ENCODE results near the gene CHMP1B.

Gene CHMP1B

GRCh38 chr18:11845654-11846053 lies 5.6 kb upstream of the CHMP1B start:
- no peak for DNase-seq

GRCh38 chr18:11847811-11848210 lies 3.4 kb upstream of the CHMP1B start:
- peaks cover 16% of the 10 kb centered on the region for H3K79me2 ChIP-seq (ENCODE audit: low read length)
- no peak overlapping the region for H3K9ac ChIP-seq (ENCODE audit: low read length)
- H3F3A ChIP-seq (ENCODE audit: insufficient read depth, low read length), result peaks cover 9% of the 10 kb centered on the region
- TF ChIP-seq, protein P1, sequence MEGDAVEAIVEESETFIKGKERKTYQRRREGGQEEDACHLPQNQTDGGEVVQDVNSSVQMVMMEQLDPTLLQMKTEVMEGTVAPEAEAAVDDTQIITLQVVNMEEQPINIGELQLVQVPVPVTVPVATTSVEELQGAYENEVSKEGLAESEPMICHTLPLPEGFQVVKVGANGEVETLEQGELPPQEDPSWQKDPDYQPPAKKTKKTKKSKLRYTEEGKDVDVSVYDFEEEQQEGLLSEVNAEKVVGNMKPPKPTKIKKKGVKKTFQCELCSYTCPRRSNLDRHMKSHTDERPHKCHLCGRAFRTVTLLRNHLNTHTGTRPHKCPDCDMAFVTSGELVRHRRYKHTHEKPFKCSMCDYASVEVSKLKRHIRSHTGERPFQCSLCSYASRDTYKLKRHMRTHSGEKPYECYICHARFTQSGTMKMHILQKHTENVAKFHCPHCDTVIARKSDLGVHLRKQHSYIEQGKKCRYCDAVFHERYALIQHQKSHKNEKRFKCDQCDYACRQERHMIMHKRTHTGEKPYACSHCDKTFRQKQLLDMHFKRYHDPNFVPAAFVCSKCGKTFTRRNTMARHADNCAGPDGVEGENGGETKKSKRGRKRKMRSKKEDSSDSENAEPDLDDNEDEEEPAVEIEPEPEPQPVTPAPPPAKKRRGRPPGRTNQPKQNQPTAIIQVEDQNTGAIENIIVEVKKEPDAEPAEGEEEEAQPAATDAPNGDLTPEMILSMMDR (IDR thresholded peaks at IDR 0.05; ENCODE audit: low read length), result no peak
- TF ChIP-seq EZH2phosphoT487 (IDR thresholded peaks at IDR 0.05; ENCODE audit: low read length), result no peak
- no peak for TF ChIP-seq EZH2 (optimal IDR thresholded peaks at IDR 0.05; ENCODE audit: low read depth, low read length)
- no peaks in the 10 kb centered on the region for H4K20me1 ChIP-seq (ENCODE audit: insufficient read depth, low read length)
- no peaks in the 10 kb centered on the region for H3K9me3 ChIP-seq (replicated peaks; ENCODE audit: insufficient read depth, low read length)
- H3K27me3 ChIP-seq (replicated peaks; ENCODE audit: insufficient read depth, low read length), result no peaks in the 10 kb centered on the region
- H3K4me3 ChIP-seq (ENCODE audit: low read length), result no peak overlapping the region
- H3K36me3 ChIP-seq (replicated peaks; ENCODE audit: insufficient read depth, low read length), result no peaks in the 10 kb centered on the region
- H3K9me2 ChIP-seq (replicated peaks; ENCODE audit: insufficient read depth, low read length), result no peaks in the 10 kb centered on the region
- no peak overlapping the region for H2AFZ ChIP-seq (ENCODE audit: low read length)
- no peak overlapping the region for H3K27ac ChIP-seq (ENCODE audit: low read length)
- no peak overlapping the region for H3K4me2 ChIP-seq (ENCODE audit: low read depth, low read length)
- H3K4me1 ChIP-seq (ENCODE audit: low read length), result peaks cover 5% of the 10 kb centered on the region
- DNase-seq, result no peak

More at GRCh38 chr18:11845654-11846053, 5.6 kb upstream of the CHMP1B start:
- H3F3A ChIP-seq (ENCODE audit: insufficient read depth, low read length), result peaks cover 6% of the 10 kb centered on the region
- no peaks in the 10 kb centered on the region for H3K27me3 ChIP-seq (replicated peaks; ENCODE audit: insufficient read depth, low read length)
- no peaks in the 10 kb centered on the region for H3K79me2 ChIP-seq (ENCODE audit: low read length)
- H2AFZ ChIP-seq (ENCODE audit: low read length), result no peak overlapping the region
- H3K4me3 ChIP-seq (ENCODE audit: low read length), result no peak overlapping the region
- H3K9me3 ChIP-seq (replicated peaks; ENCODE audit: insufficient read depth, low read length), result no peaks in the 10 kb centered on the region
- H3K9ac ChIP-seq (ENCODE audit: low read length), result no peak overlapping the region
- peaks cover 4% of the 10 kb centered on the region; the same call in 1 of the 2 replicates for H3K4me1 ChIP-seq (ENCODE audit: low read length)
- no peak overlapping the region for H3K4me2 ChIP-seq (ENCODE audit: low read depth, low read length)
- H3K36me3 ChIP-seq (replicated peaks; ENCODE audit: insufficient read depth, low read length), result no peaks in the 10 kb centered on the region
- H3K9me2 ChIP-seq (replicated peaks; ENCODE audit: insufficient read depth, low read length), result no peaks in the 10 kb centered on the region
- no peak overlapping the region for H3K27ac ChIP-seq (ENCODE audit: low read length)
- TF ChIP-seq, protein P1 (IDR thresholded peaks at IDR 0.05; ENCODE audit: low read length), result no peak
- TF ChIP-seq EZH2phosphoT487 (IDR thresholded peaks at IDR 0.05; ENCODE audit: low read length), result no peak
- TF ChIP-seq EZH2 (optimal IDR thresholded peaks at IDR 0.05; ENCODE audit: low read depth, low read length), result no peak
- H4K20me1 ChIP-seq (ENCODE audit: insufficient read depth, low read length), result no peaks in the 10 kb centered on the region

DNA sequence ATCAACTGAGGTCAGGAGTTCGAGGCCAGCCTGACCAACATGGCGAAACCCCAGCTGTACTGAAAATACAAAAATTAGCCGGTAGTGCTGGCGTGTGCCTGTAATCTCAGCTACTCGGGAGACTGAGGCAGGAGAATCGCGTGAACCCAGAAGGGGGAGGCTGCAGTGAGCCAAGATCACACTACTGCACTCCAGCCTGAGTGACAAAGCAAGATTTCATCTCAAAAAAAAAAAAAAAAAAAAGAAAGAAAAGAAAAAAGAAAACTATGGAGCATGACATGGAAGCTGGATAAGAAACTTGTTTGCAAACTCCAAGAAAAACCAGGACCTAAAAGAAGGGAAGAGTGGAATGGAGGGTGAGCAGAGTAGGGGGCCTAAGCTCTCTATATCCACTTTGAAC lies 1.9 kb upstream of the CHMP1B start:
- no peak for DNase-seq
- H3K4me3 ChIP-seq (ENCODE audit: low read length), result no peak overlapping the region
- no peak overlapping the region; the same call in 1 of the 2 replicates for H3K9ac ChIP-seq (ENCODE audit: low read length)
- H3K36me3 ChIP-seq (replicated peaks; ENCODE audit: insufficient read depth, low read length), result no peaks in the 10 kb centered on the region
- no peaks in the 10 kb centered on the region for H3K9me3 ChIP-seq (replicated peaks; ENCODE audit: insufficient read depth, low read length)
- no peak overlapping the region; the same call in 1 of the 2 replicates for H3K4me2 ChIP-seq (ENCODE audit: low read depth, low read length)
- peaks cover 24% of the 10 kb centered on the region for H3K79me2 ChIP-seq (ENCODE audit: low read length)
- TF ChIP-seq, protein P1 (IDR thresholded peaks at IDR 0.05; ENCODE audit: low read length), result no peak
- TF ChIP-seq EZH2phosphoT487 (IDR thresholded peaks at IDR 0.05; ENCODE audit: low read length) (no peak), EZH2 (optimal IDR thresholded peaks at IDR 0.05; ENCODE audit: low read depth, low read length) (no peak)
- H3K27ac ChIP-seq (ENCODE audit: low read length), result no peak overlapping the region
- no peaks in the 10 kb centered on the region for H4K20me1 ChIP-seq (ENCODE audit: insufficient read depth, low read length)
- no peaks in the 10 kb centered on the region for H3K9me2 ChIP-seq (replicated peaks; ENCODE audit: insufficient read depth, low read length)
- peaks cover 9% of the 10 kb centered on the region for H3K4me1 ChIP-seq (ENCODE audit: low read length)
- H2AFZ ChIP-seq (ENCODE audit: low read length), result peak overlapping the region; percentile 89; the same call in 1 of the 2 replicates
- peaks cover 9% of the 10 kb centered on the region for H3F3A ChIP-seq (ENCODE audit: insufficient read depth, low read length)
- no peaks in the 10 kb centered on the region for H3K27me3 ChIP-seq (replicated peaks; ENCODE audit: insufficient read depth, low read length)

Data from MM.1S (cell line).